ENCODE measurements around the gene PLSCR4. TPM values are rescaled to one million over a fixed set of nuclear protein-coding genes. Genes with fewer than 3 reads are reported as not detected.

Gene PLSCR4
- total and polyA plus RNA-seq, 2 of the 4 experiments (the other 2 are of a cell fraction), result 3.8 to 4.4 TPM

GRCh38 chr3:146259880-146260589 is 9.1 kb upstream of the PLSCR4 start:
- H2BK120ac ChIP-seq (ENCODE audit: low read depth, low read length), result no peak overlapping the region
- no peaks in the 10 kb centered on the region for H3K27me3 ChIP-seq (ENCODE audit: control insufficient read depth, insufficient read depth, low read length)
- no peak overlapping the region for H3K14ac ChIP-seq (replicated peaks; ENCODE audit: low read depth, low read length)
- TF ChIP-seq RFX5 (IDR thresholded peaks at IDR 0.05; ENCODE audit: low read depth, low read length) (no peak), RAD21 (IDR thresholded peaks at IDR 0.05; ENCODE audit: low read length) (no peak), CHD1 (IDR thresholded peaks at IDR 0.05; ENCODE audit: low read depth, low read length) (no peak), MXI1 (IDR thresholded peaks at IDR 0.05; ENCODE audit: borderline replicate concordance, low read depth, low read length) (no peak), RCOR1 (IDR thresholded peaks at IDR 0.05; ENCODE audit: insufficient replicate concordance, low read length) (no peak), MAFK (IDR thresholded peaks at IDR 0.05; ENCODE audit: low read depth, low read length) (no peak), NFE2L2 (IDR thresholded peaks at IDR 0.05; ENCODE audit: low read depth, low read length) (no peak), CTCF (conservative IDR thresholded peaks at IDR 0.05; ENCODE audit: low read depth, low read length) (no peak), BHLHE40 (IDR thresholded peaks at IDR 0.05; ENCODE audit: low read depth, low read length) (no peak), SMC3 (IDR thresholded peaks at IDR 0.05; ENCODE audit: low read depth, low read length) (no peak), CEBPB (IDR thresholded peaks at IDR 0.05; ENCODE audit: low read depth, low read length) (no peak), MAZ (IDR thresholded peaks at IDR 0.05; ENCODE audit: borderline replicate concordance, low read depth, low read length) (no peak), POLR2A (IDR thresholded peaks at IDR 0.05; ENCODE audit: low read depth, low read length) (no peak)
- no peaks in the 10 kb centered on the region for H3K9me3 ChIP-seq (ENCODE audit: control insufficient read depth, insufficient read depth, low read length)
- no peak overlapping the region for H2AK9ac ChIP-seq (replicated peaks; ENCODE audit: low read depth, low read length, poor library complexity)
- no peaks in the 10 kb centered on the region for H3K9me1 ChIP-seq (ENCODE audit: insufficient read depth, low read length)
- H2AFZ ChIP-seq (replicated peaks; ENCODE audit: low read length, poor library complexity), result no peak overlapping the region
- H3K9ac ChIP-seq (ENCODE audit: low read depth, low read length), result no peak overlapping the region
- H4K8ac ChIP-seq (ENCODE audit: low read depth in 2 of 2, low read length in 2 of 2), result no peak overlapping the region
- H2BK20ac ChIP-seq (ENCODE audit: low read depth, low read length), result no peak overlapping the region
- ATAC-seq (ENCODE audit: low read depth) (no peak), DNase-seq (no peak)
- H2BK5ac ChIP-seq (ENCODE audit: low read depth, low read length, poor library complexity, severe bottlenecking), result no peak overlapping the region
- intact Hi-C loops (cut with micrococcal nuclease), result no loop called here
- ChIA-PET CTCF (no interaction called here), POLR2A (ENCODE audit: unreplicated experiment) (no interaction called here)
- H3K4me1 ChIP-seq (ENCODE audit: control insufficient read depth, insufficient read depth, low read length), result no peaks in the 10 kb centered on the region
- in situ Hi-C loops (cut with MboI; ENCODE audit: low sequenced_read_pairs), result no loop called here
- dilution Hi-C loops (cut with HindIII; ENCODE audit: low sequenced_read_pairs, unreplicated experiment), result no loop called here
- no peaks in the 10 kb centered on the region for H3K79me1 ChIP-seq (ENCODE audit: low read depth in 1 of 2, low read length in 2 of 2)
- H2BK15ac ChIP-seq (ENCODE audit: low read depth, low read length), result no peak overlapping the region
- no peak overlapping the region for H4K91ac ChIP-seq (ENCODE audit: insufficient read depth, low read depth, low read length)
- H3K4me2 ChIP-seq (ENCODE audit: low read depth, low read length), result no peak overlapping the region
- H3K36me3 ChIP-seq (ENCODE audit: control insufficient read depth, insufficient read depth, low read length), result no peaks in the 10 kb centered on the region
- H4K20me1 ChIP-seq (ENCODE audit: insufficient read depth, low read length), result no peaks in the 10 kb centered on the region
- H4K5ac ChIP-seq (ENCODE audit: low read depth, low read length), result no peak overlapping the region
- H3K4me3 ChIP-seq (ENCODE audit: insufficient read depth, low read depth, low read length), result no peak overlapping the region
- no peak overlapping the region for H3K56ac ChIP-seq (ENCODE audit: extremely low read depth, insufficient read depth, low read length)
- H3K4ac ChIP-seq (ENCODE audit: low read depth, low read length), result no peak overlapping the region
- no TSS peak for BruUV-seq (replicated peaks)
- no peak overlapping the region for H3K27ac ChIP-seq (ENCODE audit: insufficient read depth, low read length)
- no CpG with 5 or more reads among the region's 5 CpGs for WGBS, 2 experiments (ENCODE audit: extremely low coverage in 2 of 2, insufficient read length in 1 of 2)
- H3K23ac ChIP-seq (ENCODE audit: low read depth, low read length), result no peak overlapping the region
- H3K18ac ChIP-seq (ENCODE audit: low read depth, low read length), result no peak overlapping the region
- no peak overlapping the region for H2AK5ac ChIP-seq (ENCODE audit: low read depth, low read length)
